ENCODE data around the gene MIDN.

Gene MIDN

GRCh38 chr19:1239796-1240737 lies 8.3 kb upstream of the MIDN start:
- peak; percentile 79 for TF ChIP-seq CTCF (IDR thresholded peaks at IDR 0.05; ENCODE audit: low read depth, low read length, missing control alignments)

GRCh38 chr19:1240925-1241324 lies 7.5 kb upstream of the MIDN start:
- H3K4me3 ChIP-seq (ENCODE audit: low read depth, low read length): peak overlapping the region; percentile 92
- no peak for DNase-seq (ENCODE audit: low read depth)
- TF ChIP-seq CTCF (IDR thresholded peaks at IDR 0.05; ENCODE audit: low read depth, low read length, missing control alignments): no peak

More at GRCh38 chr19:1239796-1240737, 8.3 kb upstream of the MIDN start:
- H3K4me3 ChIP-seq (ENCODE audit: low read depth, low read length): peak overlapping the region; percentile 39
- DNase-seq (ENCODE audit: low read depth): no peak

GRCh38 chr19:1241417-1242095 lies 6.8 kb upstream of the MIDN start, which contains the start of gene ATP5F1D:
Gene ATP5F1D (plus strand): TSS chr19:1241751. CDS start chr19:1241851, 100 bp downstream.
- TF ChIP-seq CTCF (IDR thresholded peaks at IDR 0.05; ENCODE audit: low read depth, low read length, missing control alignments): no peak
- peak within 1 kb of the TSS; percentile 92 for H3K4me3 ChIP-seq (ENCODE audit: low read depth, low read length)
- DNase-seq (ENCODE audit: low read depth): peak; percentile 85

- DNase-seq (ENCODE audit: low read depth): no peak
Observed at GRCh38 chr19:1243768-1244692, 4.4 kb upstream of the MIDN start.

GRCh38 chr19:1244693-1245451 lies 3.5 kb upstream of the MIDN start:
- no peak for TF ChIP-seq CTCF (IDR thresholded peaks at IDR 0.05; ENCODE audit: low read depth, low read length, missing control alignments)
- peak overlapping the region; percentile 40 for H3K4me3 ChIP-seq (ENCODE audit: low read depth, low read length)
- DNase-seq (ENCODE audit: low read depth): no peak

More at GRCh38 chr19:1243768-1244692, 4.4 kb upstream of the MIDN start:
- H3K4me3 ChIP-seq (ENCODE audit: low read depth, low read length): peak overlapping the region; percentile 40
- TF ChIP-seq CTCF (IDR thresholded peaks at IDR 0.05; ENCODE audit: low read depth, low read length, missing control alignments): peak; percentile 97
